Esophagus squamous epithelium (tissue), 4 donors: ENCODE results near the gene CNTF.

Source experiments
- POLR2A ChIP-seq, 4 donors: fragments of 450-650 bp; IDR thresholded peaks; one replicate each; pipeline ENCODE4 v1.6.1; 2017; ENCODE audit warnings: antibody characterized with exemption in 4 of 4, mild to moderate bottlenecking in 4 of 4, moderate library complexity in 3 of 4
- TF ChIP-seq, protein P1 (sequence below), 6 experiments: fragments of 450-650 bp in 4 of 6; fragments of 200-600 bp in 2 of 6; sonication (generic) in 2 of 6; IDR thresholded peaks; one replicate each; pipeline ENCODE4 v1.5.1; 2016 to 2019; ENCODE audit warnings: antibody characterized with exemption in 6 of 6, mild to moderate bottlenecking in 4 of 6, moderate library complexity in 4 of 6

DNA sequence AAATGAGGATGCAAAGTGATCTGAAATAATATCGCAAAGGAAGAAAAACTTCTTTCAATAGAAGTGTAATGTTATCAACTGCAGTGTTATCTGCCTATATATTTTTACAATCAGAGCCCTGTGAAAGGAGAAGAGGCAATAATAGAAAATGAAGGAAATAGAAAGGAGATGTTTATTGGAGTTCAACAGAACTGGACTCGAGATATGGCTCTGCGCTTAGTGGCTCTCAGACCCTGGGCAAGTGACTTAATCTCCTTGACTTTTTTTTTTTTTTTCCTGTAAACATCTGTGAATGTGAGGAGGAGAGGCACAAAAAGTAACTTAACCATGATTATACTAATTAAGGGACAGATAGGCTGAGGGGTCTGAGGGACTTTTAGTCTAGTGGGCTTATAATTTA, 18.9 kb downstream of the CNTF start:
- TF ChIP-seq POLR2A (IDR thresholded peaks at IDR 0.05), result no peak
- TF ChIP-seq, protein P1, sequence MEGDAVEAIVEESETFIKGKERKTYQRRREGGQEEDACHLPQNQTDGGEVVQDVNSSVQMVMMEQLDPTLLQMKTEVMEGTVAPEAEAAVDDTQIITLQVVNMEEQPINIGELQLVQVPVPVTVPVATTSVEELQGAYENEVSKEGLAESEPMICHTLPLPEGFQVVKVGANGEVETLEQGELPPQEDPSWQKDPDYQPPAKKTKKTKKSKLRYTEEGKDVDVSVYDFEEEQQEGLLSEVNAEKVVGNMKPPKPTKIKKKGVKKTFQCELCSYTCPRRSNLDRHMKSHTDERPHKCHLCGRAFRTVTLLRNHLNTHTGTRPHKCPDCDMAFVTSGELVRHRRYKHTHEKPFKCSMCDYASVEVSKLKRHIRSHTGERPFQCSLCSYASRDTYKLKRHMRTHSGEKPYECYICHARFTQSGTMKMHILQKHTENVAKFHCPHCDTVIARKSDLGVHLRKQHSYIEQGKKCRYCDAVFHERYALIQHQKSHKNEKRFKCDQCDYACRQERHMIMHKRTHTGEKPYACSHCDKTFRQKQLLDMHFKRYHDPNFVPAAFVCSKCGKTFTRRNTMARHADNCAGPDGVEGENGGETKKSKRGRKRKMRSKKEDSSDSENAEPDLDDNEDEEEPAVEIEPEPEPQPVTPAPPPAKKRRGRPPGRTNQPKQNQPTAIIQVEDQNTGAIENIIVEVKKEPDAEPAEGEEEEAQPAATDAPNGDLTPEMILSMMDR (IDR thresholded peaks at IDR 0.05), result no peak
